ENCODE results near the gene LAMP5. TPM values are rescaled to one million over a fixed set of nuclear protein-coding genes. Genes with fewer than 3 reads are reported as not detected.

LAMP5 gene
- total and polyA plus RNA-seq, 9 of the 15 experiments (the other 6 are each of a cell fraction or from before 2014, with no cell fraction given), result not detected

DNA sequence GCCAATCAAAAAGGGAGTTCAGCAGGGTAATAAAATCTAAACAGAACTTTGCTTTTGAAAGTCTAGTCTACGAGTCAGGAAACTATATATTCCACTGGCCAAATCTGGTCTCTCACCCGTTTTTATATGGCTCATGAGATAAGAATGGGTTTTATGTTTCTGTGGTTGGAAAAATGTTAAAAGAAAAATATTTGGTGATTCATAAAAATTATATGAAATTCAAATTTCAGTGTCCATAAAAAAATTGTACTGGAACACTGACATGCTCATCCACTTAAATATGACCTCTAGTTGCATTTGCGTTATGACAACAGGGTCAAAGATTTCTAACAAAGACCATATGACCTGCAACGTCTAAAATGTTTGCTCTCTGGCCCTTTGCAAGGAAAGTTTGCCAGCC lies 22.3 kb upstream of the LAMP5 start:
- FAIRE-seq (no peak), ATAC-seq (no peak), DNase-seq (ENCODE audit: extremely low read depth in 1 of 4, low spot score in 3 of 4) (no peak)
- Histone ChIP-seq H3K4me3 (no peak overlapping the region), H3K27me3 (ENCODE audit: control insufficient read depth in 2 of 2, insufficient read depth in 2 of 2, low read length in 2 of 2) (no peaks in the 10 kb centered on the region), H3K4me2 (ENCODE audit: insufficient read depth, low read length) (no peak overlapping the region), H3K9me3 (replicated peaks; ENCODE audit: control insufficient read depth, insufficient read depth, low read depth, low read length) (no peaks in the 10 kb centered on the region), H3K9me1 (ENCODE audit: control insufficient read depth, insufficient read depth, low read length) (no peaks in the 10 kb centered on the region), H3K27ac (ENCODE audit: extremely low read depth, low read depth, low read length) (no peak overlapping the region), H3K4me1 (replicated peaks in 1 of 2; ENCODE audit: control insufficient read depth in 2 of 2, insufficient read depth in 2 of 2, low read length in 2 of 2) (no peaks in the 10 kb centered on the region), H3K79me2 (ENCODE audit: control insufficient read depth, insufficient read depth, low read length) (no peaks in the 10 kb centered on the region), H2AFZ (ENCODE audit: low read depth, low read length) (no peak overlapping the region), H3K9ac (ENCODE audit: insufficient read depth in 1 of 2, low read depth in 2 of 2, low read length in 2 of 2) (no peak overlapping the region), H3K36me3 (ENCODE audit: control insufficient read depth, insufficient read depth, low read length) (no peaks in the 10 kb centered on the region), H4K20me1 (replicated peaks; ENCODE audit: control insufficient read depth, insufficient read depth, low read length) (no peaks in the 10 kb centered on the region)
- intact Hi-C loops (cut with micrococcal nuclease), result no loop called here
- POLR2A ChIA-PET, result no interaction called here
- TF ChIP-seq, protein P1, sequence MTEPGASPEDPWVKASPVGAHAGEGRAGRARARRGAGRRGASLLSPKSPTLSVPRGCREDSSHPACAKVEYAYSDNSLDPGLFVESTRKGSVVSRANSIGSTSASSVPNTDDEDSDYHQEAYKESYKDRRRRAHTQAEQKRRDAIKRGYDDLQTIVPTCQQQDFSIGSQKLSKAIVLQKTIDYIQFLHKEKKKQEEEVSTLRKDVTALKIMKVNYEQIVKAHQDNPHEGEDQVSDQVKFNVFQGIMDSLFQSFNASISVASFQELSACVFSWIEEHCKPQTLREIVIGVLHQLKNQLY (CRISPR knock-in tag; conservative IDR thresholded peaks at IDR 0.05), result no peak
- no peak for TF ChIP-seq FOS (IDR thresholded peaks at IDR 0.05; ENCODE audit: extremely low read depth, insufficient read length)
- 0% methylated on average over 4 of the region's 4 CpGs for WGBS (ENCODE audit: insufficient coverage, low coverage, missing lambda C conversion rate)
- BruUV-seq (replicated peaks), result no TSS peak
- CTCF ChIA-PET (ENCODE audit: low intra/inter-chr PET ratio), result no interaction called here
- in situ Hi-C loops (cut with MboI), result no loop called here

DNA sequence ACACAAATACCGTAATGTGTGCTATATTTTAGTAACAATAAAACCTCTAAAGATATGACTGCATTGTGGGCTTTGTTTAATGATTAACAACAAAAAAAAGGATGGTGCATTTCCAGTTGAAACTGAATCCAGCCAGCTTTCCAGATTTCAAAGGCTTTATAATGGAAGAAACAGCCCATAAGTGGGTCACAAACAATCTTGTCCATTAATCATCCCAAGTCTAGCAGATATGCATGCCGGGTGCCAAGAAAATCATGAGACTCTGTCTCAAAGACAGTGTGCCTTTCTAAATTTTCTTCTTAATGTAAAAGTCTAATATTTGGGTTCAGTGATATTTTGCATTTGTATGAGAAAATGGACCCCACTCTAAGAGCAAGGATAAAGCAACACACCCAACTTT lies 20.6 kb upstream of the LAMP5 start:
- WGBS (ENCODE audit: insufficient coverage, low coverage, missing lambda C conversion rate), result 0% methylated on average over 1 of the region's 2 CpGs
- TF ChIP-seq, protein P2, sequence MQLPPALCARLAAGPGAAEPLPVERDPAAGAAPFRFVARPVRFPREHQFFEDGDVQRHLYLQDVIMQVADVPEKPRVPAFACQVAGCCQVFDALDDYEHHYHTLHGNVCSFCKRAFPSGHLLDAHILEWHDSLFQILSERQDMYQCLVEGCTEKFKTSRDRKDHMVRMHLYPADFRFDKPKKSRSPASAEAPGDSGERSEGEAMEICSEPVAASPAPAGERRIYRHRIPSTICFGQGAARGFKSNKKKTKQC (CRISPR knock-in tag; IDR thresholded peaks at IDR 0.05), result no peak
- TF ChIP-seq HDAC8 (tag; IDR thresholded peaks at IDR 0.05), result no peak
- no peak for TF ChIP-seq RHOXF2B (CRISPR knock-in tag; conservative IDR thresholded peaks at IDR 0.05)
- TF ChIP-seq GABPB1 (CRISPR knock-in tag; IDR thresholded peaks at IDR 0.05), result no peak
- no peak for TF ChIP-seq SNIP1 (IDR thresholded peaks at IDR 0.05; ENCODE audit: low read depth)
- TF ChIP-seq ZNF583 (CRISPR knock-in tag; IDR thresholded peaks at IDR 0.05), result no peak
- no peak for TF ChIP-seq ZNF311 (CRISPR knock-in tag; IDR thresholded peaks at IDR 0.05)
- no peak for TF ChIP-seq NONO (IDR thresholded peaks at IDR 0.05; ENCODE audit: low read depth in 2 of 2, low read length in 1 of 2)
- no peak for TF ChIP-seq RBBP5 (IDR thresholded peaks at IDR 0.05; ENCODE audit: borderline replicate concordance, insufficient read depth, low read length, poor library complexity, severe bottlenecking)
- TF ChIP-seq, protein P3, sequence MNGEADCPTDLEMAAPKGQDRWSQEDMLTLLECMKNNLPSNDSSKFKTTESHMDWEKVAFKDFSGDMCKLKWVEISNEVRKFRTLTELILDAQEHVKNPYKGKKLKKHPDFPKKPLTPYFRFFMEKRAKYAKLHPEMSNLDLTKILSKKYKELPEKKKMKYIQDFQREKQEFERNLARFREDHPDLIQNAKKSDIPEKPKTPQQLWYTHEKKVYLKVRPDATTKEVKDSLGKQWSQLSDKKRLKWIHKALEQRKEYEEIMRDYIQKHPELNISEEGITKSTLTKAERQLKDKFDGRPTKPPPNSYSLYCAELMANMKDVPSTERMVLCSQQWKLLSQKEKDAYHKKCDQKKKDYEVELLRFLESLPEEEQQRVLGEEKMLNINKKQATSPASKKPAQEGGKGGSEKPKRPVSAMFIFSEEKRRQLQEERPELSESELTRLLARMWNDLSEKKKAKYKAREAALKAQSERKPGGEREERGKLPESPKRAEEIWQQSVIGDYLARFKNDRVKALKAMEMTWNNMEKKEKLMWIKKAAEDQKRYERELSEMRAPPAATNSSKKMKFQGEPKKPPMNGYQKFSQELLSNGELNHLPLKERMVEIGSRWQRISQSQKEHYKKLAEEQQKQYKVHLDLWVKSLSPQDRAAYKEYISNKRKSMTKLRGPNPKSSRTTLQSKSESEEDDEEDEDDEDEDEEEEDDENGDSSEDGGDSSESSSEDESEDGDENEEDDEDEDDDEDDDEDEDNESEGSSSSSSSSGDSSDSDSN (IDR thresholded peaks at IDR 0.05; ENCODE audit: borderline replicate concordance in 1 of 2, low read depth in 2 of 2, low read length in 2 of 2), result no peak
- TF ChIP-seq ASH1L (IDR thresholded peaks at IDR 0.05; ENCODE audit: borderline replicate concordance, low read depth, partially characterized antibody), result no peak
- no peak for TF ChIP-seq TBP (optimal IDR thresholded peaks at IDR 0.05; ENCODE audit: low read depth, low read length)

More for the DNA sequence above, 20.6 kb upstream of the LAMP5 start:
- in situ Hi-C loops (cut with MboI), result no loop called here
- no TSS peak for BruUV-seq (replicated peaks)
- Histone ChIP-seq H4K20me1 (replicated peaks; ENCODE audit: control insufficient read depth, insufficient read depth, low read length) (no peaks in the 10 kb centered on the region), H3K4me2 (ENCODE audit: insufficient read depth, low read length) (no peak overlapping the region), H3K9ac (ENCODE audit: insufficient read depth in 1 of 2, low read depth in 2 of 2, low read length in 2 of 2) (no peak overlapping the region), H3K4me1 (replicated peaks in 1 of 2; ENCODE audit: control insufficient read depth in 2 of 2, insufficient read depth in 2 of 2, low read length in 2 of 2) (no peaks in the 10 kb centered on the region), H2AFZ (ENCODE audit: low read depth, low read length) (no peak overlapping the region), H3K27ac (ENCODE audit: extremely low read depth, low read depth, low read length) (no peak overlapping the region), H3K36me3 (ENCODE audit: control insufficient read depth, insufficient read depth, low read length) (no peaks in the 10 kb centered on the region), H3K9me1 (ENCODE audit: control insufficient read depth, insufficient read depth, low read length) (no peaks in the 10 kb centered on the region), H3K27me3 (ENCODE audit: control insufficient read depth in 2 of 2, insufficient read depth in 2 of 2, low read length in 2 of 2) (no peaks in the 10 kb centered on the region), H3K4me3 (no peak overlapping the region), H3K79me2 (ENCODE audit: control insufficient read depth, insufficient read depth, low read length) (no peaks in the 10 kb centered on the region), H3K9me3 (replicated peaks; ENCODE audit: control insufficient read depth, insufficient read depth, low read depth, low read length) (no peaks in the 10 kb centered on the region)
- DNase-seq (ENCODE audit: extremely low read depth in 1 of 4, low spot score in 3 of 4) (no peak), ATAC-seq (no peak), FAIRE-seq (no peak)
- CTCF ChIA-PET (ENCODE audit: low intra/inter-chr PET ratio), result no interaction called here
- POLR2A ChIA-PET, result no interaction called here
- intact Hi-C loops (cut with micrococcal nuclease), result no loop called here

Data from K562 (cell line).